GM19438 (cell line): ENCODE results near the gene CD207.
"Not testable (repeated sequence)": the region's sequence is repeated elsewhere in the genome, so short reads cannot be mapped to it uniquely, and the experiment has no call there.

Experiments
- ATAC-seq: cut with Tn5 transposase; IDR thresholded peaks from one replicate; pipeline ENCODE4 v1.9.1; 2021; ENCODE audit warnings: low read depth; ENCODE audit not compliant: unreplicated experiment

Gene CD207

GRCh38 chr2:70829916-70830315 lies 5.7 kb downstream of the CD207 start:
- no peak for ATAC-seq

GRCh38 chr2:70828914-70829824 lies 6.4 kb downstream of the CD207 start:
- no peak for ATAC-seq

GRCh38 chr2:70828115-70828514 lies 7.5 kb downstream of the CD207 start:
- no peak for ATAC-seq

GRCh38 chr2:70827388-70827787 lies 8.2 kb downstream of the CD207 start:
- ATAC-seq: no peak

- no peak for ATAC-seq
These were observed 8.8 kb downstream of the CD207 start for GRCh38 chr2:70826696-70827350.

- ATAC-seq: no peak
These were observed 12.4 kb downstream of the CD207 start for GRCh38 chr2:70823249-70823648.

GRCh38 chr2:70822843-70823242 lies 12.8 kb downstream of the CD207 start:
- no peak for ATAC-seq

GRCh38 chr2:70820499-70820898 lies 15.1 kb downstream of the CD207 start, which contains the start of gene CLEC4F:
Gene CLEC4F (minus strand): TSS chr2:70820599. CDS start chr2:70820523, 76 bp downstream.
- no peak for ATAC-seq

GRCh38 chr2:70817284-70817954 lies 18.2 kb downstream of the CD207 start:
- ATAC-seq: no peak

GRCh38 chr2:70816726-70817125 lies 18.9 kb downstream of the CD207 start:
- no peak for ATAC-seq

GRCh38 chr2:70808983-70809958 lies 26.3 kb downstream of the CD207 start:
- ATAC-seq: no peak

- ATAC-seq: no peak
These were observed 27.8 kb downstream of the CD207 start for GRCh38 chr2:70807828-70808118.

- no peak for ATAC-seq
These were observed 28.4 kb downstream of the CD207 start for GRCh38 chr2:70807102-70807827.

- ATAC-seq: no peak
These were observed 29.0 kb downstream of the CD207 start for GRCh38 chr2:70806620-70807019.

GRCh38 chr2:70806013-70806412 lies 29.6 kb downstream of the CD207 start:
- ATAC-seq: no peak

GRCh38 chr2:70801607-70802263 lies 33.9 kb downstream of the CD207 start:
- no peak for ATAC-seq

- no peak for ATAC-seq
These were observed 35.9 kb downstream of the CD207 start for GRCh38 chr2:70799706-70800105.

- not testable (repeated sequence) for ATAC-seq
These were observed 37.6 kb downstream of the CD207 start for GRCh38 chr2:70797996-70798395.

GRCh38 chr2:70797506-70797905 lies 38.1 kb downstream of the CD207 start:
- no peak for ATAC-seq
